Mesendoderm (in vitro differentiated cells): ENCODE results near the gene WDR20.
A peak's percentile ranks its signal among the peaks of the same experiment; 100 is the strongest.
"Not testable (repeated sequence)": the region's sequence is repeated elsewhere in the genome, so short reads cannot be mapped to it uniquely, and the experiment has no call there.

Source experiments
- DNase-seq: peaks from one replicate; pipeline ENCODE4 v3.0.0; 2013
- H2AK5ac ChIP-seq: 2 replicates; pipeline ENCODE4 v1.6.1; 2013; ENCODE audit warnings: low read length, inconsistent platforms
- H2BK120ac ChIP-seq: 2 replicates; pipeline ENCODE4 v1.6.1; 2013; ENCODE audit warnings: low read depth, mild to moderate bottlenecking, low read length, moderate library complexity, mixed read lengths
- H2BK15ac ChIP-seq: replicated peaks from 2 replicates; pipeline ENCODE4 v1.6.1; 2013; ENCODE audit warnings: low read depth, mild to moderate bottlenecking, moderate library complexity
- H2BK5ac ChIP-seq: 2 replicates; pipeline ENCODE4 v1.6.1; 2013; ENCODE audit warnings: low read length, inconsistent platforms
- H3K18ac ChIP-seq: 2 replicates; pipeline ENCODE4 v1.6.1; 2013; ENCODE audit warnings: mild to moderate bottlenecking, low read length, mixed read lengths
- H3K23ac ChIP-seq: one replicate; pipeline ENCODE4 v1.6.1; 2013; ENCODE audit warnings: low read length
- H3K27ac ChIP-seq: 2 replicates; pipeline ENCODE4 v1.5.1; 2013; ENCODE audit warnings: low read depth, mild to moderate bottlenecking, inconsistent platforms, low read length, moderate library complexity
- H3K27me3 ChIP-seq: 2 replicates; pipeline ENCODE4 v1.6.1; 2013; ENCODE audit warnings: low read length, control low read depth, mild to moderate bottlenecking, inconsistent platforms; ENCODE audit not compliant: insufficient read depth, poor library complexity
- H3K36me3 ChIP-seq: 2 replicates; pipeline ENCODE4 v1.6.1; 2013; ENCODE audit warnings: low read length, inconsistent platforms; ENCODE audit not compliant: control insufficient read depth, insufficient read depth
- H3K4ac ChIP-seq: one replicate; pipeline ENCODE4 v1.6.1; 2013; ENCODE audit warnings: low read depth, mild to moderate bottlenecking, low read length, moderate library complexity
- H3K4me1 ChIP-seq: 2 replicates; pipeline ENCODE4 v1.6.1; 2013; ENCODE audit warnings: low read depth, low read length, inconsistent platforms; ENCODE audit not compliant: control insufficient read depth
- H3K4me2 ChIP-seq: 2 replicates; pipeline ENCODE4 v1.6.1; 2013; ENCODE audit warnings: low read length
- H3K4me3 ChIP-seq: 2 replicates; pipeline ENCODE4 v1.5.1; 2013; ENCODE audit warnings: mild to moderate bottlenecking, low read length
- H3K56ac ChIP-seq: one replicate; pipeline ENCODE4 v1.6.1; 2013; ENCODE audit warnings: low read length
- H3K79me1 ChIP-seq: 2 replicates; pipeline ENCODE4 v1.6.1; 2013; ENCODE audit warnings: low read length, inconsistent platforms
- H3K79me2 ChIP-seq: 2 replicates; pipeline ENCODE4 v1.6.1; 2013; ENCODE audit warnings: mild to moderate bottlenecking, low read length; ENCODE audit not compliant: control insufficient read depth, insufficient read depth
- H3K9ac ChIP-seq: 2 replicates; pipeline ENCODE4 v1.6.1; 2013; ENCODE audit warnings: low read length, inconsistent platforms
- H4K5ac ChIP-seq: one replicate; pipeline ENCODE4 v1.6.1; 2013; ENCODE audit warnings: low read length
- H4K8ac ChIP-seq: one replicate; pipeline ENCODE4 v1.6.1; 2013; ENCODE audit warnings: low read depth, mild to moderate bottlenecking, control low read depth, low read length, moderate library complexity
- whole genome bisulfite sequencing: extraction: QIAGEN DNeasy Blood & Tissue Kit; methylation state at CpG from one replicate; pipeline ENCODE4 v1.1.7; 2013; ENCODE audit warnings: low lambda C conversion rate, missing lambda C conversion rate; ENCODE audit not compliant: insufficient coverage; ENCODE audit errors: extremely low coverage; 5-methylcytosine and 5-hydroxymethylcytosine counted together

Gene WDR20

GRCh38 chr14:102124419-102124818 lies 15.3 kb upstream of the WDR20 start:
- no peaks in the 10 kb centered on the region for H3K79me1 ChIP-seq
- H4K5ac ChIP-seq, result no peak overlapping the region
- H3K36me3 ChIP-seq, result no peaks in the 10 kb centered on the region
- H3K56ac ChIP-seq, result no peak overlapping the region
- H2BK15ac ChIP-seq, result no peak overlapping the region
- H3K27ac ChIP-seq, result no peak overlapping the region
- no peak for DNase-seq
- no peak overlapping the region for H3K9ac ChIP-seq
- H3K79me2 ChIP-seq, result no peaks in the 10 kb centered on the region
- no peak overlapping the region for H2AK5ac ChIP-seq
- H3K4ac ChIP-seq, result no peak overlapping the region
- H3K18ac ChIP-seq, result no peak overlapping the region
- H2BK120ac ChIP-seq, result no peak overlapping the region
- H3K4me1 ChIP-seq, result peaks cover 2% of the 10 kb centered on the region
- H3K23ac ChIP-seq, result no peak overlapping the region
- no peaks in the 10 kb centered on the region for H3K27me3 ChIP-seq
- no peak overlapping the region for H4K8ac ChIP-seq
- no peak overlapping the region for H2BK5ac ChIP-seq
- H3K4me3 ChIP-seq, result no peak overlapping the region
- no peak overlapping the region for H3K4me2 ChIP-seq

- Histone ChIP-seq H3K9ac (no peak overlapping the region), H3K4me3 (no peak overlapping the region), H3K79me2 (no peaks in the 10 kb centered on the region), H3K4ac (no peak overlapping the region), H3K79me1 (no peaks in the 10 kb centered on the region), H3K23ac (no peak overlapping the region), H3K27ac (peak overlapping the region; percentile 38), H3K36me3 (no peaks in the 10 kb centered on the region), H4K8ac (no peak overlapping the region), H2BK15ac (no peak overlapping the region), H2BK5ac (no peak overlapping the region), H2AK5ac (no peak overlapping the region), H3K27me3 (no peaks in the 10 kb centered on the region), H3K4me2 (no peak overlapping the region), H3K18ac (no peak overlapping the region), H3K56ac (no peak overlapping the region), H4K5ac (no peak overlapping the region), H2BK120ac (no peak overlapping the region), H3K4me1 (peaks cover 2% of the 10 kb centered on the region)
- DNase-seq, result peak; percentile 34
- WGBS, result no CpG with 5 or more reads among the region's 5 CpGs
Observed at GRCh38 chr14:102125546-102125945, 14.2 kb upstream of the WDR20 start.

- H3K18ac ChIP-seq, result no peak overlapping the region
- no peak overlapping the region for H3K4me3 ChIP-seq
- no peak overlapping the region for H3K56ac ChIP-seq
- no peak overlapping the region for H2AK5ac ChIP-seq
- no peaks in the 10 kb centered on the region for H3K79me1 ChIP-seq
- peaks cover 2% of the 10 kb centered on the region for H3K4me1 ChIP-seq
- H3K9ac ChIP-seq, result no peak overlapping the region
- peak; percentile 55 for DNase-seq
- H2BK5ac ChIP-seq, result no peak overlapping the region
- H3K27me3 ChIP-seq, result no peaks in the 10 kb centered on the region
- H4K8ac ChIP-seq, result no peak overlapping the region
- no peaks in the 10 kb centered on the region for H3K79me2 ChIP-seq
- H2BK15ac ChIP-seq, result no peak overlapping the region
- H3K36me3 ChIP-seq, result no peaks in the 10 kb centered on the region
- no CpG with 5 or more reads among the region's 5 CpGs for WGBS
- no peak overlapping the region for H4K5ac ChIP-seq
- H3K27ac ChIP-seq, result peak overlapping the region; percentile 33
- H3K23ac ChIP-seq, result no peak overlapping the region
- no peak overlapping the region for H3K4me2 ChIP-seq
- H3K4ac ChIP-seq, result no peak overlapping the region
- H2BK120ac ChIP-seq, result no peak overlapping the region
Observed at GRCh38 chr14:102126807-102127455, 12.8 kb upstream of the WDR20 start.

GRCh38 chr14:102131741-102132140 lies 8.0 kb upstream of the WDR20 start:
- Histone ChIP-seq H3K4me2 (no peak overlapping the region), H3K56ac (no peak overlapping the region), H3K79me1 (no peaks in the 10 kb centered on the region), H3K18ac (no peak overlapping the region), H3K4me1 (no peaks in the 10 kb centered on the region), H3K4ac (no peak overlapping the region), H2AK5ac (no peak overlapping the region), H3K9ac (no peak overlapping the region), H3K4me3 (no peak overlapping the region), H2BK15ac (no peak overlapping the region), H3K79me2 (no peaks in the 10 kb centered on the region), H4K5ac (no peak overlapping the region), H2BK5ac (no peak overlapping the region), H4K8ac (no peak overlapping the region), H3K36me3 (no peaks in the 10 kb centered on the region), H3K23ac (no peak overlapping the region), H3K27me3 (no peaks in the 10 kb centered on the region), H2BK120ac (no peak overlapping the region), H3K27ac (no peak overlapping the region)
- no CpG with 5 or more reads among the region's 6 CpGs for WGBS
- DNase-seq, result no peak

- not testable (repeated sequence) for H3K79me1 ChIP-seq, H3K4me1 ChIP-seq, H3K79me2 ChIP-seq, H3K4me3 ChIP-seq, H3K23ac ChIP-seq, H2AK5ac ChIP-seq, H3K18ac ChIP-seq, H4K5ac ChIP-seq, H3K36me3 ChIP-seq, H3K56ac ChIP-seq, H4K8ac ChIP-seq, DNase-seq, H3K27me3 ChIP-seq, H2BK120ac ChIP-seq, H3K4ac ChIP-seq, H2BK5ac ChIP-seq, H3K9ac ChIP-seq, H3K4me2 ChIP-seq, H3K27ac ChIP-seq, H2BK15ac ChIP-seq
- no CpG with 5 or more reads among the region's 9 CpGs for WGBS
Observed at GRCh38 chr14:102134021-102134420, 5.7 kb upstream of the WDR20 start.

GRCh38 chr14:102134719-102135118 lies 5.0 kb upstream of the WDR20 start:
- not testable (repeated sequence) for H3K56ac ChIP-seq, H3K27me3 ChIP-seq, H3K79me1 ChIP-seq, DNase-seq, H3K27ac ChIP-seq, H4K5ac ChIP-seq, H2BK120ac ChIP-seq, H2BK5ac ChIP-seq, H3K9ac ChIP-seq, H3K79me2 ChIP-seq, H2BK15ac ChIP-seq, H3K4me3 ChIP-seq, H3K36me3 ChIP-seq, H2AK5ac ChIP-seq, H3K4me2 ChIP-seq, H3K18ac ChIP-seq, H3K4ac ChIP-seq, H3K23ac ChIP-seq, H3K4me1 ChIP-seq, H4K8ac ChIP-seq
- no CpG with 5 or more reads among the region's 10 CpGs for WGBS
